HCT116 (cell line): ENCODE measurements around the gene STAC2. TPM values are rescaled to one million over a fixed set of nuclear protein-coding genes. Genes with fewer than 3 reads are reported as not detected.

Experiments
- ATAC-seq: fragments of 200-7000 bp; cut with Tn5 transposase; 2 replicates; pipeline ENCODE4 v1.9.1; 2020; ENCODE audit warnings: mild to moderate bottlenecking, moderate library complexity
- BruUV-seq: library from RNA; stranded (reverse); fragments of 400-500 nt; replicated peaks from 2 replicates; lab custom pipeline; 2021; lab: Mats Ljungman, UMichigan
- CTCF ChIA-PET: fragments of 300-600 bp; sonication (Branson Sonifier 250); formaldehyde crosslinking; loops from one replicate; lab custom pipeline; 2021; ENCODE audit warnings: antibody characterized with exemption; lab: Charles Lee
- POLR2A ChIA-PET: fragments of 300-600, 350-600 bp; sonication (Branson Sonifier 250); formaldehyde crosslinking; loops from one replicate; lab custom pipeline; 2021; ENCODE audit warnings: antibody characterized with exemption; lab: Charles Lee
- RAD21 ChIA-PET, 2 experiments: fragments of 300-600 bp; sonication (Branson Sonifier 250); formaldehyde crosslinking; loops; one replicate each; lab custom pipeline; 2023; ENCODE audit warnings: low total read pairs in 2 of 2; ENCODE audit not compliant: uncharacterized antibody in 2 of 2, unreplicated experiment in 2 of 2, low non-redundant PET in 1 of 2; lab: Charles Lee
- DNase-seq: peaks from one replicate; pipeline ENCODE4 v3.0.0-alpha.2; 2010; ENCODE audit warnings: low read depth, low spot score
- H2AFZ ChIP-seq: fragments of 200-600 bp; shearing (Covaris generic), sonication (generic); 2 replicates; pipeline ENCODE4 v1.6.1; 2017; ENCODE audit warnings: low read depth, mixed run types, mixed read lengths, antibody characterized with exemption, low read length; ENCODE audit not compliant: poor library complexity, severe bottlenecking
- H3K27ac ChIP-seq: 2 replicates; pipeline ENCODE4 v1.5.1; 2012; ENCODE audit warnings: low read depth, low read length
- H3K27me3 ChIP-seq: fragments of 200-600 bp; sonication (generic); 2 replicates; pipeline ENCODE4 v1.6.1; 2016; ENCODE audit warnings: mixed run types, low read length, mixed read lengths; ENCODE audit not compliant: insufficient read depth
- H3K36me3 ChIP-seq, 2 experiments: fragments of 200-500 bp in 1 of 2; fragments of 200-600 bp in 1 of 2; sonication (Bioruptor generic) in 1 of 2; sonication (generic) in 1 of 2; 2 replicates each; pipeline versions ENCODE4 v1.5.1 to v1.6.1; 2014 to 2016; ENCODE audit warnings: low read length in 2 of 2, inconsistent platforms in 1 of 2, mixed read lengths in 1 of 2, mixed run types in 1 of 2; ENCODE audit not compliant: insufficient read depth in 2 of 2, control insufficient read depth in 1 of 2
- H3K4me1 ChIP-seq, 2 experiments: fragments of 200-600 bp in 1 of 2; sonication (generic) in 1 of 2; 2 replicates each; pipeline versions ENCODE4 v1.5.1 to v1.6.1; 2012 to 2017; ENCODE audit warnings: low read length in 2 of 2, inconsistent platforms in 1 of 2, mild to moderate bottlenecking in 1 of 2, mixed read lengths in 1 of 2, mixed run types in 1 of 2, moderate library complexity in 1 of 2; ENCODE audit not compliant: insufficient read depth in 2 of 2, control insufficient read depth in 1 of 2
- H3K4me2 ChIP-seq: fragments of 200-600 bp; sonication (generic); 2 replicates; pipeline ENCODE4 v1.6.1; 2017; ENCODE audit warnings: mixed run types, low read length, mixed read lengths
- H3K4me3 ChIP-seq, 2 experiments: fragments of 200-600 bp in 1 of 2; sonication (generic) in 1 of 2; replicated peaks in 1 of 2; 2 replicates each; pipeline ENCODE4 v1.5.1; 2011 to 2016; ENCODE audit warnings: low read length in 2 of 2, control low read depth in 1 of 2, low read depth in 1 of 2, mild to moderate bottlenecking in 1 of 2, mixed read lengths in 1 of 2, mixed run types in 1 of 2
- H3K79me2 ChIP-seq: fragments of 200-600 bp; sonication (generic); 2 replicates; pipeline ENCODE4 v1.6.1; 2017; ENCODE audit warnings: mild to moderate bottlenecking, mixed run types, low read length, moderate library complexity, mixed read lengths; ENCODE audit not compliant: insufficient read depth
- H3K9ac ChIP-seq: fragments of 200-600 bp; sonication (generic); 2 replicates; pipeline ENCODE4 v1.6.1; 2016; ENCODE audit warnings: low read length, mixed read lengths
- H3K9me2 ChIP-seq: fragments of 200-600 bp; sonication (generic), shearing (Covaris generic); 2 replicates; pipeline ENCODE4 v1.6.1; 2017; ENCODE audit warnings: mixed run types, mild to moderate bottlenecking, moderate library complexity; ENCODE audit not compliant: insufficient read depth
- H3K9me3 ChIP-seq, 2 experiments: fragments of 200-500 bp in 1 of 2; fragments of 200-600 bp in 1 of 2; sonication (Bioruptor generic) in 1 of 2; sonication (generic) in 1 of 2; 2 replicates each; pipeline ENCODE4 v1.6.1; 2014 to 2017; ENCODE audit warnings: low read length in 2 of 2, mixed read lengths in 2 of 2, inconsistent platforms in 1 of 2, low read depth in 1 of 2, mild to moderate bottlenecking in 1 of 2, mixed run types in 1 of 2, moderate library complexity in 1 of 2; ENCODE audit not compliant: control insufficient read depth in 1 of 2, insufficient read depth in 1 of 2
- H4K20me1 ChIP-seq: fragments of 200-600 bp; sonication (generic), shearing (Covaris generic); 2 replicates; pipeline ENCODE4 v1.6.1; 2017; ENCODE audit warnings: mixed run types, mild to moderate bottlenecking, moderate library complexity; ENCODE audit not compliant: insufficient read depth
- ATF3 ChIP-seq: IDR thresholded peaks from 2 replicates; pipeline ENCODE4 v1.6.1; 2012
- CEBPB ChIP-seq: IDR thresholded peaks from 2 replicates; pipeline ENCODE4 v1.6.1; 2012; ENCODE audit warnings: low read depth
- CTCF ChIP-seq, 3 experiments: fragments of 200-600 bp in 1 of 3; sonication (generic) in 1 of 3; IDR thresholded peaks in 2 of 3; conservative IDR thresholded peaks in 1 of 3; 2 replicates each; pipeline ENCODE4 v1.5.1; 2012 to 2017; ENCODE audit warnings: low read depth in 2 of 3, low read length in 2 of 3, antibody characterized with exemption in 1 of 3, borderline replicate concordance in 1 of 3, control low read depth in 1 of 3, mild to moderate bottlenecking in 1 of 3, mixed read lengths in 1 of 3, mixed run types in 1 of 3, moderate library complexity in 1 of 3; ENCODE audit not compliant: insufficient read depth in 1 of 3
- EGR1 ChIP-seq: IDR thresholded peaks from 2 replicates; pipeline ENCODE4 v1.6.1; 2012; ENCODE audit warnings: low read depth
- ELF1 ChIP-seq: IDR thresholded peaks from 2 replicates; pipeline ENCODE4 v1.6.1; 2012; ENCODE audit warnings: low read depth, borderline replicate concordance
- EZH2phosphoT487 ChIP-seq: fragments of 200-600 bp; IDR thresholded peaks from 2 replicates; pipeline ENCODE4 v1.6.1; 2018; ENCODE audit warnings: antibody characterized with exemption, borderline replicate concordance
- FOSL1 ChIP-seq: IDR thresholded peaks from 2 replicates; pipeline ENCODE4 v1.6.1; 2012; ENCODE audit warnings: low read depth
- JUND ChIP-seq: IDR thresholded peaks from 2 replicates; pipeline ENCODE4 v1.6.1; 2012
- MAX ChIP-seq: IDR thresholded peaks from 2 replicates; pipeline ENCODE4 v1.6.1; 2012
- RAD21 ChIP-seq: IDR thresholded peaks from 2 replicates; pipeline ENCODE4 v1.6.1; 2012; ENCODE audit warnings: low read depth, mild to moderate bottlenecking
- REST ChIP-seq: IDR thresholded peaks from 2 replicates; pipeline ENCODE4 v1.6.1; 2012; ENCODE audit warnings: low read depth
- SP1 ChIP-seq: IDR thresholded peaks from 2 replicates; pipeline ENCODE4 v1.6.1; 2012; ENCODE audit warnings: low read depth
- SRF ChIP-seq: IDR thresholded peaks from 2 replicates; pipeline ENCODE4 v1.6.1; 2012; ENCODE audit warnings: low read depth
- TCF7L2 ChIP-seq: IDR thresholded peaks from 2 replicates; pipeline ENCODE4 v1.7.0; 2011; ENCODE audit warnings: borderline replicate concordance, inconsistent platforms; ENCODE audit not compliant: insufficient read depth, insufficient read length; ENCODE audit errors: extremely low read depth
- YY1 ChIP-seq: IDR thresholded peaks from 2 replicates; pipeline ENCODE4 v1.6.1; 2011; ENCODE audit warnings: low read length, low read depth, moderate library complexity, mild to moderate bottlenecking; ENCODE audit not compliant: insufficient replicate concordance; ENCODE audit errors: extremely low read depth
- ZBTB33 ChIP-seq: IDR thresholded peaks from 2 replicates; pipeline ENCODE4 v1.6.1; 2011; ENCODE audit warnings: mild to moderate bottlenecking, low read length, moderate library complexity; ENCODE audit not compliant: insufficient replicate concordance; ENCODE audit errors: extremely low read depth
- ZFX ChIP-seq: fragments of 450-650 bp; IDR thresholded peaks from 2 replicates; pipeline ENCODE4 v1.6.1; 2017
- ZNF274 ChIP-seq: fragments of 200-500 bp; sonication (Bioruptor generic); IDR thresholded peaks from 2 replicates; pipeline ENCODE4 v1.6.1; 2014; ENCODE audit warnings: mild to moderate bottlenecking, low read depth, low read length, inconsistent platforms
- intact Hi-C: fragments of 100-400 bp; cut with micrococcal nuclease; formaldehyde crosslinking; loops from 2 replicates; pipeline ENCODE4 v1.10.0; 2022
- total RNA-seq: library from RNA; stranded (reverse); gene quantifications from one replicate; pipeline ENCODE4 v1.2.1, GENCODE V29; 2021; ENCODE audit not compliant: unreplicated experiment

The STAC2 gene
- total RNA-seq, 1 experiment from 2014 or later = not detected

GRCh38 chr17:39198186-39198566, 27.6 kb downstream of the STAC2 start:
- no peak for DNase-seq
- ChIA-PET RAD21 (no interaction called here), CTCF (interaction anchor here (1.3 to 1.6 kb wide), 2 partner anchors 34 to 38 kb away, joined by 3 to 5 read pairs; no protein-coding TSS in a partner anchor)
- Histone ChIP-seq H3K4me1 (peaks cover 24 to 54% of the 10 kb centered on the region in 2 experiments), H3K4me2 (peak overlapping the region; percentile 92), H2AFZ (no peak overlapping the region), H3K9me2 (no peaks in the 10 kb centered on the region), H3K9me3 (no peaks in the 10 kb centered on the region)
- TF ChIP-seq MAX (no peak), TCF7L2 (no peak), ZNF274 (no peak), SP1 (no peak), FOSL1 (no peak), YY1 (no peak), EGR1 (no peak), ATF3 (no peak), JUND (no peak), CTCF (IDR thresholded peaks at IDR 0.05 in 2 of 3, conservative IDR thresholded peaks at IDR 0.05 in 1 of 3; ENCODE audit: borderline replicate concordance in 1 of 3, insufficient read depth in 1 of 3, low read depth in 2 of 3, low read length in 2 of 3) (no peak), REST (no peak), ZBTB33 (no peak), RAD21 (no peak), ZFX (no peak), CEBPB (no peak), EZH2phosphoT487 (no peak), SRF (no peak), ELF1 (no peak)
- TF ChIP-seq, all 23 proteins: peak for 0
- POLR2A ChIA-PET = interaction anchor here (1.0 kb wide), 1 partner anchor 39 kb away, joined by 7 read pairs; no protein-coding TSS in a partner anchor
- Histone ChIP-seq H4K20me1 (peaks cover 14% of the 10 kb centered on the region; the same call in 1 of the 2 replicates), H3K27ac (peak overlapping the region; percentile 85; the same call in 1 of the 2 replicates), H3K36me3 (peaks cover 18 to 27% of the 10 kb centered on the region in 2 experiments), H3K27me3 (no peaks in the 10 kb centered on the region), H3K4me3 (peak overlapping the region; percentile 52 to 75), H3K79me2 (peaks cover 42% of the 10 kb centered on the region), H3K9ac (peak overlapping the region; percentile 75; the same call in 1 of the 2 replicates)
- intact Hi-C loops = no loop called here
- ATAC-seq = no peak
- BruUV-seq = no TSS peak
